HEK293 (cell line): ENCODE results near the gene MSRB3.

Experiments used
- CTCF ChIA-PET: fragments of 350-600 bp; formaldehyde crosslinking; extraction: SDS; loops from one replicate; lab custom pipeline; 2021; ENCODE audit warnings: antibody characterized with exemption; lab: Yijun Ruan, JAX
- POLR2A ChIA-PET: fragments of 300-600 bp; formaldehyde crosslinking; extraction: SDS; loops from one replicate; lab custom pipeline; 2020; ENCODE audit warnings: antibody characterized with exemption, inconsistent platforms; lab: Yijun Ruan, JAX
- H3K27ac ChIP-seq: fragments of 200-500 bp; sonication (Bioruptor generic); 2 replicates; pipeline ENCODE4 v1.5.1; 2014; ENCODE audit warnings: low read depth, low read length, control low read depth, inconsistent platforms; ENCODE audit errors: extremely low read depth
- H3K36me3 ChIP-seq, 2 experiments: fragments of 200-500 bp in 1 of 2; sonication (Bioruptor generic) in 1 of 2; 1 replicate in 1 of 2; 2 replicates in 1 of 2; pipeline ENCODE4 v1.5.1; 2014 to 2017; ENCODE audit warnings: inconsistent platforms in 2 of 2, low read length in 2 of 2; ENCODE audit not compliant: control insufficient read depth in 2 of 2, insufficient read depth in 1 of 2
- H3K4me1 ChIP-seq: fragments of 200-500 bp; sonication (Bioruptor generic); 2 replicates; pipeline ENCODE4 v1.5.1; 2014; ENCODE audit warnings: mild to moderate bottlenecking, low read length, inconsistent platforms; ENCODE audit not compliant: control insufficient read depth, insufficient read depth
- H3K4me3 ChIP-seq: 2 replicates; pipeline ENCODE4 v1.5.1; 2011; ENCODE audit warnings: low read depth, mild to moderate bottlenecking, control low read depth, low read length, moderate library complexity
- H3K9me3 ChIP-seq: fragments of 200-500 bp; sonication (Bioruptor generic); 2 replicates; pipeline ENCODE4 v1.5.1; 2014; ENCODE audit warnings: low read depth, low read length, inconsistent platforms; ENCODE audit not compliant: control insufficient read depth, insufficient read depth
- CTCF ChIP-seq: fragments of 450-650 bp; formaldehyde crosslinking; IDR thresholded peaks from 2 replicates; pipeline ENCODE4 v1.5.1; 2016; ENCODE audit warnings: missing biosample characterization, missing genetic modification characterization
- HOXA7 ChIP-seq: sonication (generic); formaldehyde crosslinking; IDR thresholded peaks from 2 replicates; pipeline ENCODE4 v1.8.1; 2022; ENCODE audit warnings: missing genetic modification reagents, borderline replicate concordance
- INSM2 ChIP-seq: fragments of 450-650 bp; formaldehyde crosslinking; IDR thresholded peaks from 2 replicates; pipeline ENCODE4 v1.5.1; 2016; ENCODE audit warnings: missing biosample characterization, missing genetic modification characterization
- KLF1 ChIP-seq: fragments of 450-650 bp; formaldehyde crosslinking; IDR thresholded peaks from 2 replicates; pipeline ENCODE4 v1.5.1; 2016; ENCODE audit warnings: missing biosample characterization, missing genetic modification characterization
- KLF17 ChIP-seq: fragments of 450-650 bp; formaldehyde crosslinking; IDR thresholded peaks from 2 replicates; pipeline ENCODE4 v1.5.1; 2016; ENCODE audit warnings: missing biosample characterization, missing genetic modification characterization
- KLF7 ChIP-seq: fragments of 450-650 bp; formaldehyde crosslinking; IDR thresholded peaks from 2 replicates; pipeline ENCODE4 v1.5.1; 2016; ENCODE audit warnings: missing biosample characterization, missing genetic modification characterization, borderline replicate concordance
- MZF1 ChIP-seq: fragments of 450-650 bp; formaldehyde crosslinking; IDR thresholded peaks from 2 replicates; pipeline ENCODE4 v1.5.1; 2017; ENCODE audit warnings: missing biosample characterization, missing genetic modification characterization, borderline replicate concordance
- PRDM6 ChIP-seq: fragments of 450-650 bp; formaldehyde crosslinking; IDR thresholded peaks from 2 replicates; pipeline ENCODE4 v1.5.1; 2017; ENCODE audit warnings: missing biosample characterization, missing genetic modification characterization
- ZBTB10 ChIP-seq: fragments of 450-650 bp; formaldehyde crosslinking; IDR thresholded peaks from 2 replicates; pipeline ENCODE4 v1.5.1; 2016; ENCODE audit warnings: missing biosample characterization, missing genetic modification characterization
- ZBTB7A ChIP-seq: fragments of 450-650 bp; formaldehyde crosslinking; IDR thresholded peaks from 2 replicates; pipeline ENCODE4 v1.5.1; 2016; ENCODE audit warnings: low read depth, missing biosample characterization, missing genetic modification characterization
- ZFP37 ChIP-seq: fragments of 450-650 bp; formaldehyde crosslinking; IDR thresholded peaks from 2 replicates; pipeline ENCODE4 v1.5.1; 2016; ENCODE audit warnings: missing biosample characterization, missing genetic modification characterization
- ZNF121 ChIP-seq: fragments of 450-650 bp; formaldehyde crosslinking; IDR thresholded peaks from 2 replicates; pipeline ENCODE4 v1.5.1; 2016; ENCODE audit warnings: missing biosample characterization, missing genetic modification characterization
- ZNF146 ChIP-seq: fragments of 450-650 bp; formaldehyde crosslinking; IDR thresholded peaks from 2 replicates; pipeline ENCODE4 v1.5.1; 2016; ENCODE audit warnings: missing biosample characterization, missing genetic modification characterization
- ZNF18 ChIP-seq: fragments of 450-650 bp; formaldehyde crosslinking; IDR thresholded peaks from 2 replicates; pipeline ENCODE4 v1.5.1; 2016; ENCODE audit warnings: missing biosample characterization, missing genetic modification characterization
- ZNF214 ChIP-seq: fragments of 450-650 bp; formaldehyde crosslinking; IDR thresholded peaks from 2 replicates; pipeline ENCODE4 v1.5.1; 2017; ENCODE audit warnings: missing biosample characterization, mild to moderate bottlenecking, missing genetic modification characterization, borderline replicate concordance
- ZNF239 ChIP-seq: fragments of 450-650 bp; formaldehyde crosslinking; IDR thresholded peaks from 2 replicates; pipeline ENCODE4 v1.5.1; 2016; ENCODE audit warnings: missing biosample characterization, missing genetic modification characterization
- ZNF248 ChIP-seq: fragments of 450-650 bp; formaldehyde crosslinking; IDR thresholded peaks from 2 replicates; pipeline ENCODE4 v1.5.1; 2017; ENCODE audit warnings: missing biosample characterization, missing genetic modification characterization
- ZNF26 ChIP-seq: fragments of 450-650 bp; formaldehyde crosslinking; IDR thresholded peaks from 2 replicates; pipeline ENCODE4 v1.5.1; 2016; ENCODE audit warnings: missing biosample characterization, missing genetic modification characterization
- ZNF341 ChIP-seq: fragments of 450-650 bp; formaldehyde crosslinking; IDR thresholded peaks from 2 replicates; pipeline ENCODE4; 2016; ENCODE audit warnings: low read depth, missing biosample characterization, missing genetic modification characterization
- ZNF561 ChIP-seq: fragments of 450-650 bp; IDR thresholded peaks from 2 replicates; pipeline ENCODE4 v1.5.1; 2018; ENCODE audit warnings: missing biosample characterization, missing genetic modification characterization, borderline replicate concordance
- ZNF707 ChIP-seq: fragments of 450-650 bp; formaldehyde crosslinking; IDR thresholded peaks from 2 replicates; pipeline ENCODE4 v1.5.1; 2016; ENCODE audit warnings: missing biosample characterization, missing genetic modification characterization
- ZNF768 ChIP-seq: fragments of 450-650 bp; formaldehyde crosslinking; IDR thresholded peaks from 2 replicates; pipeline ENCODE4 v1.5.1; 2018; ENCODE audit warnings: missing biosample characterization, mild to moderate bottlenecking, missing genetic modification characterization
- ZNF837 ChIP-seq: fragments of 450-650 bp; formaldehyde crosslinking; IDR thresholded peaks from 2 replicates; pipeline ENCODE4 v1.5.1; 2016; ENCODE audit warnings: missing biosample characterization, missing genetic modification characterization

The MSRB3 gene

GRCh38 chr12:65497660-65498059 is 219.2 kb downstream of the MSRB3 start:
- Histone ChIP-seq H3K4me1 (peaks cover 9% of the 10 kb centered on the region), H3K36me3 (no peaks in the 10 kb centered on the region), H3K27ac (no peak overlapping the region), H3K9me3 (no peaks in the 10 kb centered on the region), H3K4me3 (no peak overlapping the region)
- POLR2A ChIA-PET = no interaction called here
- TF ChIP-seq ZNF239 = no peak
- no peak for TF ChIP-seq KLF7 (tag by site-specific recombination)
- TF ChIP-seq ZNF837 (tag by site-specific recombination) = no peak
- no peak for TF ChIP-seq ZNF214 (tag by site-specific recombination)
- TF ChIP-seq HOXA7 (CRISPR knock-in tag) = no peak
- no peak for TF ChIP-seq ZNF121 (tag by site-specific recombination)
- no peak for TF ChIP-seq MZF1 (tag by site-specific recombination)
- TF ChIP-seq ZNF768 (tag by site-specific recombination) = no peak
- CTCF ChIA-PET = interaction anchor here (0.6 kb wide), 1 partner anchor 10 kb away, joined by 3 read pairs; no protein-coding TSS in a partner anchor

GRCh38 chr12:65499167-65499566 is 220.7 kb downstream of the MSRB3 start:
- H3K27ac ChIP-seq = no peak overlapping the region
- H3K36me3 ChIP-seq = no peaks in the 10 kb centered on the region
- H3K4me1 ChIP-seq = peaks cover 3% of the 10 kb centered on the region; the same call in 1 of the 2 replicates
- CTCF ChIA-PET = no interaction called here
- no peak for TF ChIP-seq ZNF341
- no peak for TF ChIP-seq ZBTB7A (tag by site-specific recombination)
- no peak for TF ChIP-seq CTCF
- no peak for TF ChIP-seq ZNF248
- TF ChIP-seq ZNF146 (tag by site-specific recombination) = no peak
- no peak for TF ChIP-seq ZNF561 (tag by site-specific recombination)
- TF ChIP-seq ZNF26 (tag by site-specific recombination) = no peak
- TF ChIP-seq ZNF18 (tag by site-specific recombination) = no peak
- TF ChIP-seq ZNF707 (tag by site-specific recombination) = no peak
- TF ChIP-seq KLF17 (tag by site-specific recombination) = no peak
- TF ChIP-seq INSM2 (tag by site-specific recombination) = no peak
- no peak for TF ChIP-seq KLF1 (tag by site-specific recombination)
- TF ChIP-seq ZBTB10 (tag by site-specific recombination) = no peak
- no peak for TF ChIP-seq PRDM6
- TF ChIP-seq ZFP37 = no peak
- TF ChIP-seq, all 188 proteins: peak for 0
- POLR2A ChIA-PET = no interaction called here
- H3K9me3 ChIP-seq = no peaks in the 10 kb centered on the region
- no peak overlapping the region for H3K4me3 ChIP-seq
